Measurements from ENCODE around the gene TPPP2. TPM values are rescaled to one million over a fixed set of nuclear protein-coding genes. Genes with fewer than 3 reads are reported as not detected.

The TPPP2 gene
- total RNA-seq, 2 donors from 2014 or later = 0.94 TPM; not detected in 1

- intact Hi-C loops (cut with DNase I) = no loop called here
- TF ChIP-seq CTCF (IDR thresholded peaks at IDR 0.05) = no peak
- Histone ChIP-seq H3K9ac (ENCODE audit: low read depth in 2 of 2, low read length in 2 of 2) (no peak overlapping the region), H3K36me3 (no peaks in the 10 kb centered on the region), H3K4me3 (no peak overlapping the region), H3K9me3 (no peaks in the 10 kb centered on the region), H3K27me3 (no peaks in the 10 kb centered on the region), H3K4me1 (no peaks in the 10 kb centered on the region), H3K27ac (no peak overlapping the region)
- no peak for DNase-seq
Measured at GRCh38 chr14:21011136-21011535, 18.9 kb upstream of the TPPP2 start.

- no peaks in the 10 kb centered on the region for H3K27me3 ChIP-seq
- H3K9ac ChIP-seq (ENCODE audit: low read depth in 2 of 2, low read length in 2 of 2) = no peak overlapping the region
- peaks cover 4% of the 10 kb centered on the region for H3K36me3 ChIP-seq
- H3K27ac ChIP-seq = no peak overlapping the region
- no peaks in the 10 kb centered on the region for H3K4me1 ChIP-seq
- peak; percentile 95 for DNase-seq
- peak; percentile 86 for TF ChIP-seq CTCF (IDR thresholded peaks at IDR 0.05)
- no peak overlapping the region for H3K4me3 ChIP-seq
- intact Hi-C loops (cut with DNase I) = loop anchor here (2.0 to 5.0 kb wide), 2 partner anchors 26 to 78 kb away; no protein-coding TSS in a partner anchor
- H3K9me3 ChIP-seq = no peaks in the 10 kb centered on the region
Measured at GRCh38 chr14:21014761-21015190, 15.2 kb upstream of the TPPP2 start.

GRCh38 chr14:21015312-21015711 is 14.7 kb upstream of the TPPP2 start:
- intact Hi-C loops (cut with DNase I) = loop anchor here (2.0 to 5.0 kb wide), 2 partner anchors 25 to 77 kb away; no protein-coding TSS in a partner anchor
- H3K27me3 ChIP-seq = no peaks in the 10 kb centered on the region
- no peaks in the 10 kb centered on the region for H3K4me1 ChIP-seq
- no peak for TF ChIP-seq CTCF (IDR thresholded peaks at IDR 0.05)
- no peak overlapping the region for H3K27ac ChIP-seq
- H3K4me3 ChIP-seq = no peak overlapping the region
- no peaks in the 10 kb centered on the region for H3K9me3 ChIP-seq
- peaks cover 4% of the 10 kb centered on the region for H3K36me3 ChIP-seq
- no peak for DNase-seq
- H3K9ac ChIP-seq (ENCODE audit: low read depth in 2 of 2, low read length in 2 of 2) = no peak overlapping the region

- TF ChIP-seq CTCF (IDR thresholded peaks at IDR 0.05) = no peak
- no peak overlapping the region for H3K27ac ChIP-seq
- DNase-seq = no peak
- no peak overlapping the region for H3K9ac ChIP-seq (ENCODE audit: low read depth in 2 of 2, low read length in 2 of 2)
- no peaks in the 10 kb centered on the region for H3K9me3 ChIP-seq
- no peak overlapping the region for H3K4me3 ChIP-seq
- no peaks in the 10 kb centered on the region for H3K4me1 ChIP-seq
- H3K27me3 ChIP-seq = no peaks in the 10 kb centered on the region
- intact Hi-C loops (cut with DNase I) = loop anchor here (5.0 kb wide), 1 partner anchor 76 kb away; no protein-coding TSS in a partner anchor
- peaks cover 4% of the 10 kb centered on the region for H3K36me3 ChIP-seq
Measured at GRCh38 chr14:21016413-21017190, 13.4 kb upstream of the TPPP2 start.

GRCh38 chr14:21017528-21018245 is 12.3 kb upstream of the TPPP2 start:
- intact Hi-C loops (cut with DNase I) = loop anchor here (5.0 kb wide), 1 partner anchor 75 kb away; no protein-coding TSS in a partner anchor
- H3K36me3 ChIP-seq = peaks cover 4% of the 10 kb centered on the region
- DNase-seq = no peak

More at GRCh38 chr14:21017528-21018245, 12.3 kb upstream of the TPPP2 start:
- H3K27me3 ChIP-seq = no peaks in the 10 kb centered on the region
- TF ChIP-seq CTCF (IDR thresholded peaks at IDR 0.05) = no peak
- H3K9me3 ChIP-seq = no peaks in the 10 kb centered on the region
- no peak overlapping the region for H3K9ac ChIP-seq (ENCODE audit: low read depth in 2 of 2, low read length in 2 of 2)
- H3K4me3 ChIP-seq = no peak overlapping the region
- no peak overlapping the region for H3K27ac ChIP-seq
- no peaks in the 10 kb centered on the region for H3K4me1 ChIP-seq
